K562 (cell line): ENCODE results near the gene AAK1.

Experiments used
- GABPA ChIP-seq: fragments of 200-800 bp; sonication (Bioruptor generic); conservative IDR thresholded peaks from 2 replicates; pipeline ENCODE4 v1.6.1; 2016; ENCODE audit warnings: low read depth, missing genetic modification characterization, missing compliant biosample characterization
- JUN ChIP-seq, 2 experiments: sonication (generic) in 1 of 2; formaldehyde crosslinking in 1 of 2; IDR thresholded peaks; 2 replicates each; pipeline versions ENCODE4 v1.6.1 to v1.8.0; 2012 to 2022; ENCODE audit warnings: borderline replicate concordance in 2 of 2, mild to moderate bottlenecking in 2 of 2, improper control_type of control experiment in 1 of 2, low read depth in 1 of 2, low read length in 1 of 2, missing genetic modification reagents in 1 of 2
- NRF1 ChIP-seq, 2 experiments: fragments of 450-650 bp; IDR thresholded peaks in 1 of 2; conservative IDR thresholded peaks in 1 of 2; 2 replicates each; pipeline ENCODE4 v1.6.1; 2014; ENCODE audit warnings: mild to moderate bottlenecking in 2 of 2
- TF ChIP-seq, protein P1 (sequence below), 3 experiments: IDR thresholded peaks in 2 of 3; conservative IDR thresholded peaks in 1 of 3; 2 replicates each; pipeline ENCODE4 v1.5.1; 2011 to 2012; ENCODE audit warnings: low read length in 3 of 3, mild to moderate bottlenecking in 3 of 3, control low read depth in 2 of 3, improper control_type of control experiment in 1 of 3, inconsistent platforms in 1 of 3, low read depth in 1 of 3, mixed read lengths in 1 of 3, moderate library complexity in 1 of 3; ENCODE audit not compliant: insufficient read depth in 2 of 3

DNA sequence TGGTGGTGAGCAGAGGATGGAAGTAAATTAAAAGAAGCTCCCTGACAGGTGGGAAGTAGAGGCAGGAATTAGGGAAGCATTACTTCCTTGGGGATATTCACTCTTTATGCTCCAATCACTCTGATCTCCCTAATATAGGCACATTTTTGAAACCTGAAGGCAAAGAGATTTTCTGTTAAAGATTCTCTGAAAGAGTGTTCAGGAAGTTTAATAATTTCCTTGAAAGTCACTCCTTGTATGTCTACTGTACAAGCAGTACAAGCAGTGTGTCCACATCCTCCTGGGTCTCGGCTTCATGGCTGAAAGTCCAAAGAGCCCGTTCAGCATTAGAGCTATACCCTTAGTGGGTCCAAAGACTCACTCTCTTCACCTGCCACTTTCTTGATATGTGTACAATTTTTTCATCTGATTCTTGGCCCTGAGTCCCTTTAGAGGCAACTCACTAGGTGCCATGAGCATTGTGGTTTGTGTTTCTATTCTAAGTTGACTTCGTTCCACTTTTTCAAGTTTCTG, 60.2 kb downstream of the AAK1 start:
- TF ChIP-seq, protein P1, sequence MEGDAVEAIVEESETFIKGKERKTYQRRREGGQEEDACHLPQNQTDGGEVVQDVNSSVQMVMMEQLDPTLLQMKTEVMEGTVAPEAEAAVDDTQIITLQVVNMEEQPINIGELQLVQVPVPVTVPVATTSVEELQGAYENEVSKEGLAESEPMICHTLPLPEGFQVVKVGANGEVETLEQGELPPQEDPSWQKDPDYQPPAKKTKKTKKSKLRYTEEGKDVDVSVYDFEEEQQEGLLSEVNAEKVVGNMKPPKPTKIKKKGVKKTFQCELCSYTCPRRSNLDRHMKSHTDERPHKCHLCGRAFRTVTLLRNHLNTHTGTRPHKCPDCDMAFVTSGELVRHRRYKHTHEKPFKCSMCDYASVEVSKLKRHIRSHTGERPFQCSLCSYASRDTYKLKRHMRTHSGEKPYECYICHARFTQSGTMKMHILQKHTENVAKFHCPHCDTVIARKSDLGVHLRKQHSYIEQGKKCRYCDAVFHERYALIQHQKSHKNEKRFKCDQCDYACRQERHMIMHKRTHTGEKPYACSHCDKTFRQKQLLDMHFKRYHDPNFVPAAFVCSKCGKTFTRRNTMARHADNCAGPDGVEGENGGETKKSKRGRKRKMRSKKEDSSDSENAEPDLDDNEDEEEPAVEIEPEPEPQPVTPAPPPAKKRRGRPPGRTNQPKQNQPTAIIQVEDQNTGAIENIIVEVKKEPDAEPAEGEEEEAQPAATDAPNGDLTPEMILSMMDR (IDR thresholded peaks at IDR 0.05 in 2 of 3, conservative IDR thresholded peaks at IDR 0.05 in 1 of 3; ENCODE audit: insufficient read depth in 2 of 3, low read depth in 1 of 3, low read length in 3 of 3) = no peak
- no peak for TF ChIP-seq GABPA (tag)
- no peak for TF ChIP-seq NRF1 (conservative IDR thresholded peaks at IDR 0.05 in 1 of 2, IDR thresholded peaks at IDR 0.05 in 1 of 2)
- no peak for TF ChIP-seq JUN (IDR thresholded peaks at IDR 0.05; ENCODE audit: borderline replicate concordance, low read depth, low read length)
- TF ChIP-seq JUN (CRISPR knock-in tag; IDR thresholded peaks at IDR 0.05; ENCODE audit: borderline replicate concordance) = no peak
